HG03135 (cell line): ENCODE measurements around the gene TEX10.

Source experiments
- ATAC-seq: cut with Tn5 transposase; IDR thresholded peaks from one replicate; pipeline ENCODE4 v1.9.1; 2021; ENCODE audit warnings: mild to moderate bottlenecking, moderate library complexity; ENCODE audit not compliant: unreplicated experiment

TEX10 gene

DNA sequence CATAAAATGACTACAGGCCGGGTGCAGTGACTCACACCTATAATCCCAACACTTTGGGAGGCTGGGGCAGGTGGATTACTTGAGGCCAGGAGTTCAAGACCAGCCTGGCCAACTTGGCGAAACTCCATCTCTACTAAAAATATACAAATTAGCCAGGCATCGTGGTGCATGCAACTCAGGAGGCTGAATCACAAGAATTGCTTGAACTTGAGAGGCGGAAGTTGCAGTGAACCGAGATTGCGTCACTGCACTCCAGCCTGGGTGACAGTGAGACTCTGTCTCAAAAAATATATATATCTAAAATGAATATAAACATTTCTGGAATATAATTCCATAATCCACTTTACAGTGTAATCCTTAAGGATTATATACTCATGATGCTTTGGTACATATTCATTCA lies 66.5 kb downstream of the TEX10 start:
- ATAC-seq = no peak

DNA sequence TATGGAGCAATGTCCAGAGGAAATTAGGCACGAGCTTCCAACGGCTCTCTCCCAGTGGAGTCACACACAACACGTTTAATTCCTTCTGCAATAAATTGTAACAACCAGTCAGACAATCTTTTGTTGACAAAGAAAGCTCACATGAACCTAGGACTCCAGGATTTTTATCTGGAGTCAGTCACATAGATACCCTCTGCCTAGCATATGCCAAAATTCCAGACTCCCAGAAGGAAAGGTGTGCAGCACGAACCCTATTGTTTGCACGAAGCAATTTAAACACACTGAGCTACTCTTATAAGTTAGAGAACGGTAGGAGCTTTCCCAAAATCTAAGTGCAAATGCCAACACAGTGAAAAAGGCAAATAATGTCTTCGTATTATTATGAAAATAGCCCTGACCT lies 67.1 kb downstream of the TEX10 start:
- no peak for ATAC-seq

DNA sequence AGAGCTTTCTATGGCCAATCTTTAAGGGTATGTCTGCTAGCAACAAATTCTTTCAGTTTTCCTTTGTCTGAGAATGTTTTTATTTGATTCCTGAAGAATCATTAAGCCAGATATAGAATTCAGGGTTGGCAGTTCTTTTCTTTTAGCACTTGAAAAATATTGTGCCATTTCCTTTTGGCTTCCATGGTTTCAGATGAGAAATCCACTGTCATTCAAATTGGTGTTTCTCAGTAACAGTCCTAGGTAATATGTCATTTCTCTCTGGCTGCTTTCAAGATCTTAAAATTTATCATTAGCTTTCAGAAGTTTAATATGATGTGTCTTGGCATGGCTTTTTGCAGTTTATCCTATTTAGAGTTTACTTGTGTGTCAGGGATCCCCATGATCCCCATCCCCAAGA lies 67.7 kb downstream of the TEX10 start:
- ATAC-seq = no peak

DNA sequence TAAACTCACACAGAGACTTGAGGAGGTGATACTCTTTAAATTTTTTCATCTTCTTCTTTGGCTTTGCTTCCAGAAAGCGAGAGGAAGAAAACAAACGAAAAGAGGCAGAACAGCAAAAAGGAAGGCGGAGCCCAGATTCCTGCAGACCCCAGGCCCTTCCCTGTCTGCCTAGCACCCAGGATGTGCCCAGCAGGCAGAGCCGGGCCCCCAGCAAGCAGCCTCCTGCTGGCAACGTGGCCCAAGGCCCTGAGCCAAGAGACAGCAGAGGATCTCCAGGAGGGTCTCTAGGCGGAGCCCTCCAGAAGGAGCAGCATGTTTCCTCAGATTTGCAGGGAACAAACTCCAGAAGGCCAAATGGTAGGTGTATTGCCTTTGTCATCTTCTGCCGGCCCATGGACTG lies 68.5 kb downstream of the TEX10 start:
- no peak for ATAC-seq

DNA sequence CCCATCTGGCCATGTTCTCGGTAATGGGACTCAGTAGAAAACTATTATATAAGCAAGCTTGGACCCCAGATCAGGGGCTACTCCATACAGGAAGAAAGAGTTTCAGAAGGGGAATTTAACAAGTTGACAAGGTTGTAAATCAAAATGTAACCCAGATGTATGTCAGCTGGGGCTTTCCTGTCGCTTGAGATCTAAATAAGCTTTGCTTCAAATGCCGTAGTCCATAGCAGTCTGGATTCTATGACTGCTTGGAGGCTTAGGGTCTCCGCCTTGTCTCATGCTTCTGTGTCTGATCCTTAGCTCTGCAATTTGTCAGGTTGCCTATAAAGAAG lies 70.4 kb downstream of the TEX10 start:
- no peak for ATAC-seq

DNA sequence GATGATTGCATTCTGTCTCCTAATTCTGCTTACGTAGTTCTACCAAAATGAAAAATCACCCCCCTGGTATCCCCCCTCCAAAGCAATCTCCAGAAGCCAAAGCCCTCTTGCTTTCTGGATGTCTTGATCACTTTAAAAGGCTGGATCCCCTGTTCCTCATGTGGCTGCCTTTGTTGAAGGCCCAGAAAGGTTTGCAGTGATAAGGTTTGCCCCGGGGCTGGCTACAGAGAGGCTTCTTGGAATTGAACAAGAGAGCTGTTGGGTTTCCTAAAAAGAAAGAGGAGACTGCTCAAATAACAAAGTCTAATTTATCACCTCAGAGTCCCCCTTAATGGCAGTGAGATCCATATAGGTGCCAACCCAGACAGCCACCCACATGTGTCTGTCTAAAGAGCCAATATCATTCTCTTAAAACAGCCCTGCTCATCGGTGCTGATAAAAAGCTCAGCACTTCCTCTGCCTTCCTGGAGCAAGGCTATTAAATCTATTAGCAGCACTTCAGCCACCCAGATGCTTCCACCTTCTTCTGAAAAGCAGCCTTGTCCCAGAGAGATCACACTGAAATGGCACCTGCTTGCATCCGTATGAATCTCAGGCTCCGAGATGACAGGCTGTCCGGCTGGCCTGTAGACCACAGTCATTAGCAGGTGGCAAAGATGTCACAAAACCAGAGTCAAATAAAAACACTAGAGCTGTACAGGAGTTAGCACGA lies 70.9 kb downstream of the TEX10 start:
- no peak for ATAC-seq

DNA sequence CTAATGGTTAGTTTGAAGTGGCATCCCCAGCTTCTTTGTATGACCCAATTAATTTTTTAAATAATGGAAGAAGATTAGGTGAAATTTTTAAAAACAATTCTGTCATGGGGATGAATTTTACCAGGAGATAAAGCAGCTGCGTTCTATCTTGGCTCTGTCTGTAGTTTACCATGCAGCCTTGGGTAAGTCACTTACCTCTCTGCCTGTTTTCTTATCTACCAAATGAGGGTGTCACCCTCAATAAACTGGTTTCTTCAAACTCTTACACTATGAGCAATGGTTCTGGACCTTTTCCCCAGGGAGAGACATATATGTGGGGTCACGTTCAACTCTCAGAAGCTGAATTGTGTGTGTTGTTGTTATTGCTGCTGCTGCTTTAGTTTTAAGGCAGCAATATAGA lies 71.7 kb downstream of the TEX10 start:
- ATAC-seq = no peak

DNA sequence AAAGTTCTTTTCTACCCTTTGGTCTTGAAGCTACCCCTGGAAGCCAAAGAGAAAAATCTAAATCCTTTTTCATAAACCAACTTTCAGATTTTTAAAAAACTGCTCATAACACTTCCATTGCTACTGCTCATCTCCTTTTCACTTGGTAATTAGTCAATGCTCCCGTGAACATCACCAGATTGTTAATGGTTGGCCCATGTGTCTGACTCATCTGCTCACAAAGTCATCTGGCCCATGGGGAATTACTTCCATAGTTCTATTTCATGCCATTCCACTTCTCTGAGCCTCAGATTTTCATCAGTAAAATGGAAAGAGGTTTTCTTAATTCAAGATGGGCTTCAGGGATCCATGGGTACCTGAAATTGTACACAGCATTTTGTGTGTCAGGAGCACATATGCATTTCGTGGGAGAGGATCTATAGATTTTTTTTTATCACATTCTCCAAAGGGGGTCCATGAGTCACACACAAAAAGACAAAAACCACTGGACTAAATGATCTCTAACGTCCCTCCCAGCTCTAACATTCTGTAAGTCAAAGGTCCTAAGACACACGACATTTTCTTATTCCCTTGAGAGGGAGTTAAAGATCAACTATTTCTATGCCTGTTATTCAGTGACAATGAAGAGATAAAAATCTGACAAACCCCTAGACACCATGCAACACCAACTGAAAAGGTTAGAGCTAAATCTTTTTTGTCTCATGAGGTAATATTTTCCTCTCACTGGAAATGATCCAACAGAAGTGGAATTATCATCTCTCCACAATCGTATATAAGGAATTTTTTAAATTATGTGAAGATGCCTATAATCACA lies 75.4 kb downstream of the TEX10 start:
- ATAC-seq = no peak

DNA sequence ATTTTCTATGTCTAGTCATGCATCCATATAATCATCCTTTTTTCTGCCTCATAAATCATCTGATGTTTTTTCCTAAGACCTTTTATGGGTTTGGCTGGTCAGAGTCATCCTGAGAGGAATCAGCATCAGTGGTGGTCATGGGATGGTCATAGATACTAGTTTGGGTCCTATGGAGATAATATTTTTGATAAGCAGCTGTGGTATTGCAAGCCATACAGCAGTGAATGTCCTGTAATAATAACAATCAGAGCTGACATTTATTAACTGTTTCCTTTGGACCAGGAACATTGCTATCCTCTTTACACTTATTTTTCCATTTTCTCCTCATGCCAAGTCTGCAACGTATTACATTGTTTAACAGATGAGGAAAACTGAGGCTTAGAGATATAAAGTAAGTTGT lies 83.1 kb downstream of the TEX10 start:
- no peak for ATAC-seq

DNA sequence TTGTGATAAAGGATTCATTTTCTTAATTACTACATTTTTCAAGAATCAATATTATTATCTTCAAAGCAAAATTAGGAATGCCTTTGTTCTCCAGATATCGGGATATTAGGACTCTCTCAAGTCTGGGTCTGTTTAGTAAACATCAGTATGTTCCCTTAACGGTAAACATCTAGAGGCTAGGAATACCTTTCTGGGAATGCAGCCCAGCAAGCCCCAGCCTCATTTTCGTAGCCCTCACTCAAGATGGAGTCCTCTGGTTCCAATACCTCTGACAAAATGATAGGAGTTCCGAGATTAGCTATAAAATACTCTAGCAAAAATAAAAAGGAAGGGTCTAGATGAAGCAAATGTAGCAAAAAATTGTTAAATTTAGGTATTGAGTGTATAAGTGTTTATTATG lies 84.5 kb downstream of the TEX10 start:
- no peak for ATAC-seq

DNA sequence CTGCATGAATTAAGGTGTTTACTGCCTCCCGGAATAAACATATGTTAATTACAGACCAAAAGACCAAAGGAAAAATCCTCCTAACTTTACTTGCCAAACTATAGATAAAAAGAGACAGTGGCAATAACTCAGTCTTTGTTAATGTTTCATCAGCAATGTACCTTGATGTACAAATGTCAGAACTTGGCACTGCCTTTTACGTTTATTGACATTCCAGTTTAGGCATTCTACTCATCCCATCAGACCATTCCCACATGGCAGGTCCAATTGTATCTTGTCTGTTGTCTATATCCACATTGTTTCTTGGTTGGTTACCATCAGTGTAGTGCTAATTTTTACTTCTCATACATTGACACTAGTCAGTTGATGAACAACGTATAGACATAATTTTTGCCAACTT lies 85.5 kb downstream of the TEX10 start:
- ATAC-seq = no peak
